Trophoblast cell (in vitro differentiated cells and primary cell): ENCODE results near the gene CELA2A.
"Not testable (repeated sequence)": the region's sequence is repeated elsewhere in the genome, so short reads cannot be mapped to it uniquely, and the experiment has no call there.

Source experiments
- DNase-seq, 2 donors: peaks; one replicate each; pipeline ENCODE4 v3.0.0-alpha.2; 2016
- H2AFZ ChIP-seq: 2 replicates; pipeline ENCODE4 v1.6.1; 2013; ENCODE audit warnings: low read length, moderate library complexity, mild to moderate bottlenecking; ENCODE audit not compliant: insufficient read depth, poor library complexity
- H2AK5ac ChIP-seq: 2 replicates; pipeline ENCODE4 v1.6.1; 2013; ENCODE audit warnings: mild to moderate bottlenecking, low read length
- H2BK120ac ChIP-seq: 2 replicates; pipeline ENCODE4 v1.6.1; 2013; ENCODE audit warnings: low read length, mild to moderate bottlenecking, moderate library complexity; ENCODE audit not compliant: insufficient read depth, poor library complexity
- H2BK12ac ChIP-seq: 2 replicates; pipeline ENCODE4 v1.6.1; 2013; ENCODE audit warnings: mild to moderate bottlenecking, low read length, moderate library complexity
- H2BK5ac ChIP-seq: 2 replicates; pipeline ENCODE4 v1.6.1; 2013; ENCODE audit warnings: low read length, low read depth, moderate library complexity, mild to moderate bottlenecking; ENCODE audit not compliant: poor library complexity
- H3K14ac ChIP-seq: 2 replicates; pipeline ENCODE4 v1.6.1; 2013; ENCODE audit warnings: mild to moderate bottlenecking, low read length
- H3K18ac ChIP-seq: 2 replicates; pipeline ENCODE4 v1.6.1; 2013; ENCODE audit warnings: mild to moderate bottlenecking, low read length
- H3K23ac ChIP-seq: 2 replicates; pipeline ENCODE4 v1.6.1; 2013; ENCODE audit warnings: low read length
- H3K27ac ChIP-seq: 2 replicates; pipeline ENCODE4 v1.5.1; 2013; ENCODE audit warnings: low read depth, mild to moderate bottlenecking, inconsistent platforms, low read length, moderate library complexity
- H3K27me3 ChIP-seq: 2 replicates; pipeline ENCODE4 v1.6.1; 2013; ENCODE audit warnings: inconsistent platforms, mild to moderate bottlenecking, low read length, moderate library complexity; ENCODE audit not compliant: insufficient read depth
- H3K36me3 ChIP-seq, 2 experiments: 1 replicate in 1 of 2; 2 replicates in 1 of 2; pipeline ENCODE4 v1.6.1; 2013; ENCODE audit warnings: low read length in 2 of 2, mild to moderate bottlenecking in 2 of 2, moderate library complexity in 1 of 2; ENCODE audit not compliant: insufficient read depth in 2 of 2, control insufficient read depth in 1 of 2
- H3K4ac ChIP-seq: 2 replicates; pipeline ENCODE4 v1.6.1; 2013; ENCODE audit warnings: low read depth, mild to moderate bottlenecking, low read length, moderate library complexity
- H3K4me1 ChIP-seq, 2 experiments: 1 replicate in 1 of 2; 2 replicates in 1 of 2; pipeline ENCODE4 v1.6.1; 2013; ENCODE audit warnings: low read length in 2 of 2, mild to moderate bottlenecking in 2 of 2, moderate library complexity in 1 of 2; ENCODE audit not compliant: insufficient read depth in 2 of 2, control insufficient read depth in 1 of 2
- H3K4me2 ChIP-seq: 2 replicates; pipeline ENCODE4 v1.6.1; 2013; ENCODE audit warnings: inconsistent platforms, mild to moderate bottlenecking, low read length, moderate library complexity
- H3K4me3 ChIP-seq: 2 replicates; pipeline ENCODE4 v1.5.1; 2013; ENCODE audit warnings: mild to moderate bottlenecking, low read depth, low read length, inconsistent platforms
- H3K79me1 ChIP-seq: one replicate; pipeline ENCODE4 v1.6.1; 2013; ENCODE audit warnings: low read length
- H3K79me2 ChIP-seq: 2 replicates; pipeline ENCODE4 v1.6.1; 2013; ENCODE audit warnings: low read length, mild to moderate bottlenecking; ENCODE audit not compliant: control insufficient read depth, insufficient read depth, poor library complexity
- H3K9ac ChIP-seq: 2 replicates; pipeline ENCODE4 v1.6.1; 2013; ENCODE audit warnings: mild to moderate bottlenecking, low read length
- H3K9me3 ChIP-seq: 2 replicates; pipeline ENCODE4 v1.6.1; 2013; ENCODE audit warnings: low read depth, mild to moderate bottlenecking, control low read depth, inconsistent platforms, low read length; ENCODE audit not compliant: insufficient read depth
- H4K12ac ChIP-seq: 2 replicates; pipeline ENCODE4 v1.6.1; 2013; ENCODE audit warnings: low read depth, mild to moderate bottlenecking, low read length, moderate library complexity
- H4K8ac ChIP-seq: 2 replicates; pipeline ENCODE4 v1.6.1; 2013; ENCODE audit warnings: low read depth, mild to moderate bottlenecking, low read length, moderate library complexity
- H4K91ac ChIP-seq: one replicate; pipeline ENCODE4 v1.6.1; 2013; ENCODE audit warnings: low read depth, mild to moderate bottlenecking, low read length, moderate library complexity
- WGBS: extraction: QIAGEN DNeasy Blood & Tissue Kit; methylation state at CpG from one replicate; pipeline ENCODE4 v1.1.7; 2013; ENCODE audit warnings: missing lambda C conversion rate; ENCODE audit not compliant: insufficient read length, insufficient coverage; ENCODE audit errors: extremely low coverage; 5-methylcytosine and 5-hydroxymethylcytosine counted together

Gene CELA2A

DNA sequence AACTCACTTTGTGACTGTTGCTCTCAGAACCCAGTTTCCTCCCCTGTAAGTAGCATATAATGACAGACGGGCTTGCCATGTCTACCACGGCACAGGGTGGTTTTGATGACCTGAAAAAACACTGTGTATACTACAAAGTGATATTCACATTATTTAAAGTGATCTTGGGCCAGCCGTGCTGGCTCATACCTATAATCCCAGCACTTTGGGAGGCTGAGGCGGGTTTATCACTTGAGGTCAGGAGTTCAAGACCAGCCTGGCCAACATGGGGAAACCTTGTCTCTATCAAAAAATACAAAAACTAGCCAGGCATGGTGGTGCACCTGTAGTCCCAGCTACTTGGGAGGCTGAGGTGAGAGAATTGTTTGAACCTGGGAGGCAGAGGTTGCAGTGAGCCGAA is 58.0 kb downstream of the CELA2A start:
- H2BK12ac ChIP-seq, H2AFZ ChIP-seq, H3K23ac ChIP-seq, H3K9me3 ChIP-seq, H3K79me1 ChIP-seq, H2BK5ac ChIP-seq, H3K79me2 ChIP-seq, H3K9ac ChIP-seq, H3K4me1 ChIP-seq, H4K12ac ChIP-seq, H3K14ac ChIP-seq, H3K27me3 ChIP-seq, H4K91ac ChIP-seq, H3K27ac ChIP-seq, H3K4me3 ChIP-seq, H3K18ac ChIP-seq, H2AK5ac ChIP-seq, DNase-seq, H4K8ac ChIP-seq, H3K36me3 ChIP-seq, H3K4me2 ChIP-seq, H3K4ac ChIP-seq, H2BK120ac ChIP-seq: not testable (repeated sequence)
- no CpG with 5 or more reads among the region's 5 CpGs for WGBS

DNA sequence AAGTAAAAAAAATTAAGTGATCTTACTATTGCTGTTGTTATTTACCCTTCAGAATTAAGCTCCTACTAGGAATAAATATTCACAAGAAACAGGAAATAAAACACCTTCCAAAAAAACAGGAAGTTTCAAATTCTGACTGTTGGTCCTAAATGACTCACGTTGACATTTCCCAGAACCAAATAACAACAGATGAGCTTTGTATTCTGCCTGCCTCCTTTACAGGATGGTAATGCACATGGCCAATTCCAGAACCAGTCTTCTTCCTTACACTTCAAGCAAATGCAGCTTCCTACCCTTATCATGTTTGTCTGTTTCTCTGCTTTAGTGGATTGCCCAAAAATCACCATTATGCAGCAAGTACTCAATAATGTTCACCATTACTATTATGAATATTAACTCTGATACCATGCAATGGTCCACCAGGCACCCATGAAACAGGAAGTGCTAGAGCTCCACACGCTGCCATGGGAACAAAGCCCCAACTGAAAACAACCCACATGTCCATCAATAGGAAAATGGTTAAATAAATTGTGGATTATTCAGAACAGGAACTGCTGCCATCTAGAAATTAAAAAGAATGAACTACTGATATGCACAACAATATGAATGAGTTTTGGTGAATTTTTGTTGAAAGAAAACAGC is 58.6 kb downstream of the CELA2A start:
- H3K9me3 ChIP-seq, result no peaks in the 10 kb centered on the region
- H3K23ac ChIP-seq, result no peak overlapping the region
- no peak overlapping the region for H2BK12ac ChIP-seq
- no peak overlapping the region for H2AFZ ChIP-seq
- H3K79me2 ChIP-seq, result no peaks in the 10 kb centered on the region
- peaks cover 2% of the 10 kb centered on the region in 2 experiments for H3K36me3 ChIP-seq
- no peak overlapping the region for H3K4ac ChIP-seq
- no peaks in the 10 kb centered on the region for H3K27me3 ChIP-seq
- no peak overlapping the region for H3K4me2 ChIP-seq
- no peak overlapping the region for H3K27ac ChIP-seq
- no peak overlapping the region for H2BK5ac ChIP-seq
- no peak overlapping the region for H2AK5ac ChIP-seq
- H3K4me3 ChIP-seq, result no peak overlapping the region
- H3K9ac ChIP-seq, result no peak overlapping the region
- no peak for DNase-seq
- no CpG with 5 or more reads among the region's 2 CpGs for WGBS
- no peak overlapping the region for H3K14ac ChIP-seq
- no peak overlapping the region for H4K91ac ChIP-seq
- no peak overlapping the region for H2BK120ac ChIP-seq
- no peak overlapping the region for H4K12ac ChIP-seq
- H3K18ac ChIP-seq, result no peak overlapping the region
- H4K8ac ChIP-seq, result no peak overlapping the region
- H3K79me1 ChIP-seq, result no peaks in the 10 kb centered on the region
- H3K4me1 ChIP-seq, result no peaks in the 10 kb centered on the region

DNA sequence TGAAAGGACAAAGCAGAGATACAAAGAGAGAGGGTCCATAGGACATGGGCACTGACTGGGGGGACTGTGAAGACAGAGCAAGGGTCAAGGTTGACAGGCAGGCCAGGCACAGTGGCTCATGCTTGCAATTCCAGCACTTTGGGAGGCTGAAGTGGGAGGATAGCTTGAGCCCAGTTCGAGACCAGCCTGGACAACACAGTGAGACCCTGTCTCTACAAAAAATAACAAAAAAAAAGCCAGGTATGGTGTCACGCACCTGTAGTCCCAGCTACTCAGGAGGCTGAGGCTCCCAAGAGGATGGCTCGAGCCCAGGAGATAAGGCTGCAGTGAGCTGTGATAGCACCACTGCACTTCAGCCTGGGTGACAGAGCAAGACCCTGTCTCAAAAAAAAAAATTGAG is 63.1 kb downstream of the CELA2A start:
- H3K4ac ChIP-seq, result no peak overlapping the region
- no peak overlapping the region for H4K8ac ChIP-seq
- H3K14ac ChIP-seq, result no peak overlapping the region
- no peaks in the 10 kb centered on the region for H3K9me3 ChIP-seq
- no peaks in the 10 kb centered on the region for H3K27me3 ChIP-seq
- H2BK120ac ChIP-seq, result no peak overlapping the region
- no peak overlapping the region for H3K4me2 ChIP-seq
- H3K79me2 ChIP-seq, result peaks cover 3% of the 10 kb centered on the region
- H3K18ac ChIP-seq, result no peak overlapping the region
- H4K91ac ChIP-seq, result no peak overlapping the region
- H4K12ac ChIP-seq, result no peak overlapping the region
- WGBS, result no CpG with 5 or more reads among the region's 3 CpGs
- no peak overlapping the region for H2BK5ac ChIP-seq
- no peak for DNase-seq
- H3K23ac ChIP-seq, result no peak overlapping the region
- no peak overlapping the region for H2AFZ ChIP-seq
- H3K4me1 ChIP-seq, result peaks cover 3% of the 10 kb centered on the region in 2 experiments
- H3K79me1 ChIP-seq, result peaks cover 5% of the 10 kb centered on the region
- no peak overlapping the region for H2AK5ac ChIP-seq
- H3K4me3 ChIP-seq, result no peak overlapping the region
- peaks cover 0 to 2% of the 10 kb centered on the region in 2 experiments for H3K36me3 ChIP-seq
- H3K27ac ChIP-seq, result no peak overlapping the region
- H3K9ac ChIP-seq, result no peak overlapping the region
- H2BK12ac ChIP-seq, result no peak overlapping the region

DNA sequence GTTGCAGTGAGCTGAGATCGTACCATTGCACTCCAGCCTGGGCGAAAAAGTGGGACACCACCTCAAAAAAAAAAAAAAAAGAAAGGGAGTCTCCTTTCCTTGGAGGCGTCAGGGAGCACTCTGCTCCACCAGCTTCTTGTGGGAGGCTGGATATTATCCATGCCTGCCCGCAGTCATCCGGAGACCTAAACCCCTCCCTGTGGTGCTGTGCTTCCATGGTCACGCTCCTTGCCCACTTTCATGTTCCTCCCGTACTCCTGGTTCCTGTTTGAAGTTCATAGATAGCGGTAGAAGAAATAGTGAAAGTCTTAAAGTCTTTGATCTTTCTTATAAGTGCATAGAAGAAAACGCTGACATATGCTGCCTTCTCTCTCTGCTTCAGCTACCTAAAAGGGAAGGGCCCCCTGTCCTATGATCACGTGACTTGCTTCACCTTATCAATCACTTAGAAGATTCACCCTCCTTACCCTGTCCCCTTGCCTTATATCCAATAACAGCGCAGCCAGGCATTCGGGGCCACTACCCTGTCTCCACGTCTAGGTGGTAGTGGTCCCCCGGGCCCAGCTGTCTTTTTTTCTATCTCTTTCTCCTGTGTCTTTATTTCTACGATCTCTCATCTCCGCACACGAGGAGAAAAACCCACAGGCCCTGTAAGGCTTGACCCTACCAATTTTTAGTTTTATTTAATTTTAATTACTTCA is 64.8 kb downstream of the CELA2A start:
- not testable (repeated sequence) for H3K27ac ChIP-seq, H3K14ac ChIP-seq, H2BK12ac ChIP-seq, H2AK5ac ChIP-seq, H3K4me1 ChIP-seq, H2BK120ac ChIP-seq, H3K4me3 ChIP-seq, H3K9ac ChIP-seq, DNase-seq, H2BK5ac ChIP-seq, H3K79me2 ChIP-seq, H2AFZ ChIP-seq, H4K91ac ChIP-seq, H3K27me3 ChIP-seq, H3K23ac ChIP-seq, H4K8ac ChIP-seq, H3K79me1 ChIP-seq, H3K4me2 ChIP-seq, H3K36me3 ChIP-seq, H3K18ac ChIP-seq, H4K12ac ChIP-seq, H3K9me3 ChIP-seq, H3K4ac ChIP-seq
- no CpG with 5 or more reads among the region's 17 CpGs for WGBS
